K562 (cell line): Measurements from ENCODE around the gene KIF23. TPM values are rescaled to one million over a fixed set of nuclear protein-coding genes. Genes with fewer than 3 reads are reported as not detected.

Experiments
- CEBPG ChIP-seq, 3 experiments: fragments of 200-800 bp in 1 of 3; sonication (Bioruptor generic) in 1 of 3; sonication (generic) in 1 of 3; formaldehyde crosslinking in 1 of 3; IDR thresholded peaks in 2 of 3; conservative IDR thresholded peaks in 1 of 3; 2 replicates each; pipeline versions ENCODE4 v1.6.1 to v1.8.0; 2016 to 2022; ENCODE audit warnings: missing compliant biosample characterization in 2 of 3, missing genetic modification characterization in 2 of 3, mild to moderate bottlenecking in 1 of 3, missing genetic modification reagents in 1 of 3
- FOXM1 ChIP-seq, 2 experiments: fragments of 450-650 bp in 1 of 2; sonication (generic) in 1 of 2; formaldehyde crosslinking in 1 of 2; IDR thresholded peaks; 2 replicates each; pipeline versions ENCODE4 v1.6.1 to v1.9.0; 2017 to 2022; ENCODE audit warnings: low read depth in 2 of 2, mild to moderate bottlenecking in 2 of 2, missing genetic modification reagents in 1 of 2, moderate library complexity in 1 of 2
- GATAD2A ChIP-seq: fragments of 450-650 bp; IDR thresholded peaks from 2 replicates; pipeline ENCODE4 v1.6.1; 2017
- KDM5B ChIP-seq: fragments of 200-600 bp; sonication (generic); IDR thresholded peaks from 2 replicates; pipeline ENCODE4 v1.6.1; 2012; ENCODE audit warnings: low read depth, mild to moderate bottlenecking, moderate library complexity, low read length, control low read depth, inconsistent platforms; ENCODE audit not compliant: insufficient replicate concordance
- PHB ChIP-seq: fragments of 250-450 bp; sonication (Bioruptor Pico); IDR thresholded peaks from 2 replicates; pipeline ENCODE4 v1.5.0; 2021
- SNIP1 ChIP-seq: fragments of 450-650 bp; IDR thresholded peaks from 2 replicates; pipeline ENCODE4 v1.7.1; 2017; ENCODE audit warnings: low read depth, mild to moderate bottlenecking
- YY1 ChIP-seq, 3 experiments: IDR thresholded peaks; 2 replicates each; pipeline ENCODE4 v1.6.1; 2011; ENCODE audit warnings: low read length in 2 of 3, mild to moderate bottlenecking in 2 of 3, moderate library complexity in 2 of 3, borderline replicate concordance in 1 of 3, control low read depth in 1 of 3, low read depth in 1 of 3; ENCODE audit not compliant: insufficient read depth in 3 of 3, insufficient replicate concordance in 2 of 3, control insufficient read depth in 1 of 3, insufficient read length in 1 of 3; ENCODE audit errors: extremely low read depth in 1 of 3
- polyA plus RNA-seq, 8 experiments: library from polyadenylated mRNA; depleted of rRNA in 4 of 8; stranded (reverse) in 5 of 8; unstranded in 3 of 8; fragments of >200 nt; fragmentation: Nextera tagmentation in 2 of 8; fragmentation: Illumina TruSeq in 1 of 8; extraction: Ambion mirVana in 2 of 8; extraction: Trizol in 1 of 8; gene quantifications; 2 replicates each; pipeline versions ENCODE4 v1.2.1 to v1.2.3, GENCODE V29; 2011 to 2014; ENCODE audit warnings: inconsistent platforms in 1 of 8, missing spikeins in 1 of 8
- total RNA-seq, 7 experiments: library from RNA; depleted of rRNA in 6 of 7; stranded (reverse); fragments of >200 nt in 6 of 7; fragmentation: Illumina TruSeq in 2 of 7; extraction: Trizol in 2 of 7; gene quantifications; 2 replicates each; pipeline versions ENCODE4 v1.2.1 to v1.2.3, GENCODE V29; 2011 to 2021; ENCODE audit warnings: low replicate concordance in 1 of 7
- TF ChIP-seq, protein P1 (sequence below): fragments of 450-650 bp; IDR thresholded peaks from 2 replicates; pipeline ENCODE4 v1.6.1; 2017; ENCODE audit warnings: antibody characterized with exemption
- TF ChIP-seq, protein P2 (sequence below): fragments of 250-450 bp; sonication (Bioruptor Pico); IDR thresholded peaks from 2 replicates; pipeline ENCODE4 v1.5.0; 2021; ENCODE audit warnings: mild to moderate bottlenecking, borderline replicate concordance
- TF ChIP-seq, protein P3 (sequence below): fragments of 250-450 bp; sonication (Bioruptor Pico); IDR thresholded peaks from 2 replicates; pipeline ENCODE4 v1.8.0; 2021; ENCODE audit warnings: moderate library complexity, mild to moderate bottlenecking, inconsistent platforms

KIF23 gene
- total and polyA plus RNA-seq, 9 of the 15 experiments (the other 6 are each of a cell fraction or from before 2014, with no cell fraction given): 29.4 to 58.2 (median 41.9) TPM

DNA sequence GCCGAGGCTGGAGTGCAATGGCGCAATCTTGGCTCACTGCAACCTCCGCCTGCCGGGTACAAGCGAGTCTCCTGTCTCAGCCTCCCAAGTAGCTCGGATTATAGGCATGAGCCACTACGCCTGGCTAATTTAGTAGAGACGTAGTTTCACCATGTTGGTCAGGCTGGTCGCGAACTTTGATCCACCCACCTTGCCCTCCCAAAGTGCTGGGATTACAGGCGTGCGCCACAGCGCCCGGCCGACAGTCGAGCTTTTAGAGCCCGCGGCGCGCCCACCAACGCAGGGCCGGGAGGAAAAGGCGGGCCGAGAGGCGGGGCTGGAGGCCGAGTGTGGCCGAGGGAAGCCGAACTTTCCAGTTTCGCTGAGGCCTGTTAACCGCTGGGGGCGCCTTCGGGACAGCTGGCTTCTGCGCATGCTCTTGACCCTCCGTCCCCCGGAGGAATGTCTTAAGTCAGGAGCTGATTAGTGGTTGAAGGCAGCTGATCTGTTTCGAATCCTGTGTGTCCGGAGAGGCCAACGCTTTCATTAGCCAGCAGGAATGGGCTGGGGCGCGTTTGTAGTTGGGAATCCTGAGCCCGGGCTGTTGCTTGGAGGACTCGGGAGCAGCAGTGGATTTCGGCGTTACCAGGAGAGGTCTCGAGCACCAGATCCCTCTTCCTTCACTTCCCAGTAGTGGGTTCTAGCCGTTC, 48.5 kb downstream of the KIF23 start (continued):
- peak; percentile 48; the same call in 1 of the 2 replicates for TF ChIP-seq CEBPG (CRISPR knock-in tag; IDR thresholded peaks at IDR 0.05)
- peak; percentile 68 to 77 for TF ChIP-seq CEBPG (tag; conservative IDR thresholded peaks at IDR 0.05 in 1 of 2, IDR thresholded peaks at IDR 0.05 in 1 of 2)
- TF ChIP-seq FOXM1 (IDR thresholded peaks at IDR 0.05; ENCODE audit: low read depth): peak; percentile 81
- TF ChIP-seq FOXM1 (CRISPR knock-in tag; IDR thresholded peaks at IDR 0.05; ENCODE audit: low read depth): no peak
- TF ChIP-seq, protein P1, sequence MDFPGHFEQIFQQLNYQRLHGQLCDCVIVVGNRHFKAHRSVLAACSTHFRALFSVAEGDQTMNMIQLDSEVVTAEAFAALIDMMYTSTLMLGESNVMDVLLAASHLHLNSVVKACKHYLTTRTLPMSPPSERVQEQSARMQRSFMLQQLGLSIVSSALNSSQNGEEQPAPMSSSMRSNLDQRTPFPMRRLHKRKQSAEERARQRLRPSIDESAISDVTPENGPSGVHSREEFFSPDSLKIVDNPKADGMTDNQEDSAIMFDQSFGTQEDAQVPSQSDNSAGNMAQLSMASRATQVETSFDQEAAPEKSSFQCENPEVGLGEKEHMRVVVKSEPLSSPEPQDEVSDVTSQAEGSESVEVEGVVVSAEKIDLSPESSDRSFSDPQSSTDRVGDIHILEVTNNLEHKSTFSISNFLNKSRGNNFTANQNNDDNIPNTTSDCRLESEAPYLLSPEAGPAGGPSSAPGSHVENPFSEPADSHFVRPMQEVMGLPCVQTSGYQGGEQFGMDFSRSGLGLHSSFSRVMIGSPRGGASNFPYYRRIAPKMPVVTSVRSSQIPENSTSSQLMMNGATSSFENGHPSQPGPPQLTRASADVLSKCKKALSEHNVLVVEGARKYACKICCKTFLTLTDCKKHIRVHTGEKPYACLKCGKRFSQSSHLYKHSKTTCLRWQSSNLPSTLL: no peak
- TF ChIP-seq SNIP1: peak; percentile 83
- peak; percentile 81 for TF ChIP-seq KDM5B
- TF ChIP-seq GATAD2A: peak; percentile 98
- TF ChIP-seq YY1 (IDR thresholded peaks at IDR 0.05; ENCODE audit: borderline replicate concordance in 1 of 3, control insufficient read depth in 1 of 3, extremely low read depth in 1 of 3, insufficient read depth in 3 of 3, insufficient read length in 1 of 3, insufficient replicate concordance in 2 of 3, low read depth in 1 of 3, low read length in 2 of 3): peak in 1 of 3 experiments; percentile 11
- TF ChIP-seq, protein P2, sequence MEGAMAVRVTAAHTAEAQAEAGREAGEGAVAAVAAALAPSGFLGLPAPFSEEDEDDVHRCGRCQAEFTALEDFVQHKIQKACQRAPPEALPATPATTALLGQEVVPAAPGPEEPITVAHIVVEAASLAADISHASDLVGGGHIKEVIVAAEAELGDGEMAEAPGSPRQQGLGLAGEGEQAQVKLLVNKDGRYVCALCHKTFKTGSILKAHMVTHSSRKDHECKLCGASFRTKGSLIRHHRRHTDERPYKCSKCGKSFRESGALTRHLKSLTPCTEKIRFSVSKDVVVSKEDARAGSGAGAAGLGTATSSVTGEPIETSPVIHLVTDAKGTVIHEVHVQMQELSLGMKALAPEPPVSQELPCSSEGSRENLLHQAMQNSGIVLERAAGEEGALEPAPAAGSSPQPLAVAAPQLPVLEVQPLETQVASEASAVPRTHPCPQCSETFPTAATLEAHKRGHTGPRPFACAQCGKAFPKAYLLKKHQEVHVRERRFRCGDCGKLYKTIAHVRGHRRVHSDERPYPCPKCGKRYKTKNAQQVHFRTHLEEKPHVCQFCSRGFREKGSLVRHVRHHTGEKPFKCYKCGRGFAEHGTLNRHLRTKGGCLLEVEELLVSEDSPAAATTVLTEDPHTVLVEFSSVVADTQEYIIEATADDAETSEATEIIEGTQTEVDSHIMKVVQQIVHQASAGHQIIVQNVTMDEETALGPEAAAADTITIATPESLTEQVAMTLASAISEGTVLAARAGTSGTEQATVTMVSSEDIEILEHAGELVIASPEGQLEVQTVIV: no peak
- TF ChIP-seq, protein P3, sequence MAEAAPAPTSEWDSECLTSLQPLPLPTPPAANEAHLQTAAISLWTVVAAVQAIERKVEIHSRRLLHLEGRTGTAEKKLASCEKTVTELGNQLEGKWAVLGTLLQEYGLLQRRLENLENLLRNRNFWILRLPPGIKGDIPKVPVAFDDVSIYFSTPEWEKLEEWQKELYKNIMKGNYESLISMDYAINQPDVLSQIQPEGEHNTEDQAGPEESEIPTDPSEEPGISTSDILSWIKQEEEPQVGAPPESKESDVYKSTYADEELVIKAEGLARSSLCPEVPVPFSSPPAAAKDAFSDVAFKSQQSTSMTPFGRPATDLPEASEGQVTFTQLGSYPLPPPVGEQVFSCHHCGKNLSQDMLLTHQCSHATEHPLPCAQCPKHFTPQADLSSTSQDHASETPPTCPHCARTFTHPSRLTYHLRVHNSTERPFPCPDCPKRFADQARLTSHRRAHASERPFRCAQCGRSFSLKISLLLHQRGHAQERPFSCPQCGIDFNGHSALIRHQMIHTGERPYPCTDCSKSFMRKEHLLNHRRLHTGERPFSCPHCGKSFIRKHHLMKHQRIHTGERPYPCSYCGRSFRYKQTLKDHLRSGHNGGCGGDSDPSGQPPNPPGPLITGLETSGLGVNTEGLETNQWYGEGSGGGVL (CRISPR knock-in tag): no peak
- no peak for TF ChIP-seq PHB (CRISPR knock-in tag)
